GM12873 (cell line): ENCODE data around the gene AUNIP.

Experiments
- TF ChIP-seq, protein P1 (sequence below): IDR thresholded peaks from 2 replicates; pipeline ENCODE4 v1.5.1; 2012; ENCODE audit warnings: low read depth, mild to moderate bottlenecking, moderate library complexity, low read length, control low read depth; ENCODE audit not compliant: insufficient read depth; ENCODE audit errors: missing control alignments

Gene AUNIP

DNA sequence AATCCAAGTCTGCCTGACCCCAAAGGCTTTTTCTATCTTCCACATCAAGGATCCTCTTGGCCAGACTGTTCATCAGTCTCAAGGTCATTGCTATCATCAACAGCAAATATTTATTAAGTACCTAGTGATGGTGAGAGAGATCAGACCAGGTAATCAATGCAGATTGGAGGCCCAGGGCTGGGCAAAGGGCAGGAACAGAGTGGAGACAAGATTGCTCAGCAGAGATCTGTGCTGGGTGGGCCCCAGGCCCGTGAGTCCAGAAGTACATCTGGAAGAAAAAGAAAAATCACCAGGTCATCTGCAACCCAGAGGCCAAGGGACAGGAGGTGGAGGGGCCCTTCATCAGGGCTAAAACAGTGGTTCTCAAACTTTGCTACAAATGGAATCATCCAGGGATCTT is 26.3 kb upstream of the AUNIP start:
- TF ChIP-seq, protein P1, sequence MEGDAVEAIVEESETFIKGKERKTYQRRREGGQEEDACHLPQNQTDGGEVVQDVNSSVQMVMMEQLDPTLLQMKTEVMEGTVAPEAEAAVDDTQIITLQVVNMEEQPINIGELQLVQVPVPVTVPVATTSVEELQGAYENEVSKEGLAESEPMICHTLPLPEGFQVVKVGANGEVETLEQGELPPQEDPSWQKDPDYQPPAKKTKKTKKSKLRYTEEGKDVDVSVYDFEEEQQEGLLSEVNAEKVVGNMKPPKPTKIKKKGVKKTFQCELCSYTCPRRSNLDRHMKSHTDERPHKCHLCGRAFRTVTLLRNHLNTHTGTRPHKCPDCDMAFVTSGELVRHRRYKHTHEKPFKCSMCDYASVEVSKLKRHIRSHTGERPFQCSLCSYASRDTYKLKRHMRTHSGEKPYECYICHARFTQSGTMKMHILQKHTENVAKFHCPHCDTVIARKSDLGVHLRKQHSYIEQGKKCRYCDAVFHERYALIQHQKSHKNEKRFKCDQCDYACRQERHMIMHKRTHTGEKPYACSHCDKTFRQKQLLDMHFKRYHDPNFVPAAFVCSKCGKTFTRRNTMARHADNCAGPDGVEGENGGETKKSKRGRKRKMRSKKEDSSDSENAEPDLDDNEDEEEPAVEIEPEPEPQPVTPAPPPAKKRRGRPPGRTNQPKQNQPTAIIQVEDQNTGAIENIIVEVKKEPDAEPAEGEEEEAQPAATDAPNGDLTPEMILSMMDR = no peak

DNA sequence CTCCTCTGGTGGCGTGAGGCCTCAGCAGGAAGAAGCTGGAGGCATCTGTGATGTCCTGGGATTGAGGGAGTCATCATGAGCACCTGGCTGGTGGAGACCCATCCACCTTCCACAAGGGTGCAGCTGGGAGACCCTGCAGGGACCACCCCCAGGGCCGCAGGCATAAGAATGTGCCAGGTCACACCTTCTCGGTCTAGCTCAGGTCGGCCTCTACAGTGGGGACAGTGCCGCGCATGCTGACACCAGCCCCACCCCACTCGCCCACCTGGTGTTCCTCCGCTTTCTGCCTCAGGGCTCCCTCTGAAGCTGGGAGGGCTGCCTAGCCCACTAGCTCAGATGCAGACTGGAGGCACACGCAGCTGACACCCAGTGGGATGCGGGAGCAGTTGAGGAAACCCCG is 22.0 kb upstream of the AUNIP start:
- TF ChIP-seq, protein P1 = no peak

DNA sequence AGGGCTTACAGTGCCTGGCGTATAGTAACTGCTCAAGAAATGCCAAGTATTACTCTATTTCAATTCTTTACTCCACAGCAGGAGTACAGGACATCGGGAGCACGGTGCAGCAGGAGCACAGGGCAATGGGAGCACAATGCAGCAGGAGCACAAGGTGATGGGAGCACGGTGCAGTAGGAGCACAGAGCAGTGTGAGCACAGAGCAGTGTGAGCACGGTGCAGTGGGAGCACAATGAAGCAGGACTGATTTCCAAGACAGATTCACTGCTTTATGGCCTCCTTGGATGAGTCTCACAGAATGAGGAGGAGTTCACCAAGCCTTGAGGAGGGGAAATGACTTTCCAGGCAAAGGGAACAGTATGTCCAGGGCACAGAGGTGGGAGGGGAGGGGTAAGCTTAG is 21.3 kb upstream of the AUNIP start:
- TF ChIP-seq, protein P1 = no peak

DNA sequence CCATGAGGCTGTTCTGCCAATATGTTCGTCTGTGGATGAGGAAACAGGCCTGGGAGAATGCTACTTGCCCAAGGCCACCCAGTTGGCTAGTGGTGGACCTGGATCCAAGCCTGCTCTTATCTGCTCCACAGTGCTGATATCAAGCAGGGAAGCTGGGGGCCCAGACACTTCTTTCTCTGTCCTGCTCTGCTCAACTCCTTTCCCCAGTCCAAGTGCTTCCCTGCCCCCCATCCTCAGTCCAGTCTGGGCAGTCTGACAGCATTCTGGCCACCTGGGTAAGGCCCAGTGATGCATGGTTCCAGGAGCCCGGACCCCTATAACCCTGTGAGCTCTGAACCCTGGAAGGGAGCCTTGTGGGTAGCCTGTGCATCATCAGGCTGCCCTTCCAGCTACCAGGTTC is 20.4 kb upstream of the AUNIP start:
- TF ChIP-seq, protein P1 = no peak

DNA sequence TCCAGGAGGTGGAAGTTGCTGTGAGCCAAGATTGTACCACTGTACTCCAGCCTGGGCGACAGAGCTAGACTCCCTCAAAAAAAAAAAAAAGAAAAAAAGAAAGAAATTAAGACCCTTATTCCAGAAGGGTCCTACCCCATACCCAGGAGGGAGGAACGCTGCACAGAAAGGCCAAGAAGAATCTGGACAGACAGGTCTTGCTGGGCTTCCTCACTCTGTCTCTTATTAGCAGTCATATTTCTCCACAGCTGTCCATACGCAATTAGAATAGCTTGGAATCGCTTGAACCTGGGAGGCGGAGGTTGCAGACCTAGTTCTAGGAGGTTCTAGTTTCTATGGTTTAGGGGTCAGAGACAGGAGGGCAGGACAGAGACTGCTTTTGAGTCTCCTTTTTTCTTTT is 19.4 kb upstream of the AUNIP start:
- TF ChIP-seq, protein P1 = no peak

DNA sequence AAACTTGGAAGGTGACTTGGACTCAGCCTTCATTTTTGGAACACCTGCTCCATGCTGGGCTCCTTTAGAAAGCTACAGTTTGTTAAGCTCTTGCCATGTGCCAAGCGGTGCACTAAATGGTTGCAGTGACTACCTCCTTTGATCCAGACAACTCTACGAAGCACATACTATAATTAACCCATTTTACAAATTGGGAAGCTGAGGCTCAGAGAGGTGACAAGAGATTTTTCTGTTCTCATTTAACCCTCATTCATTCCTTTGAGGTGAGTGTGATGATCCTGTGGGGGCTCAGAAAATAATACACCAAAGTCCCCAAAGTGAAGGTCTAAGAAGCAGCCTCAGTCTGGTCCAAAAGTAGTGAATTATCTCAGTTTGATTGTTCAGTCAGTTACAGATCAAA is 17.9 kb upstream of the AUNIP start:
- TF ChIP-seq, protein P1 = no peak

DNA sequence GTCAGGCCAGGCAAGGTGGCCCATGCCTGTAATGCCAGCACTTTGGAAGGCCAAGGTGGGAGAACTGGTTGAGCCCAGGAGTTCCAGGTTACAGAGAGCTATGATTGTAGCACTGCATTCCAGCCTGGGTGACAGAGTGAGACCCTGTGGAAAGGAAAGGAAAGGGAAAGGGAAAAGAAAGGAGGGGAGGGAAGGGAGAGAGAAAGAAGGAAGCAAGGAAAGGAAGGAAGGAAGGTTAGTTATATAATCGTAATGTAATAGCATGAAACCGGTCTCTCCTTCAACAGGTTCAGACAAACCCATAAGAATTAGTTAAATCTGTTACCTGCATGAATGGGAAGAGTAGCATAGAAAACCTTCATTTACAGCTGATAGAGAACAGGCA is 17.4 kb upstream of the AUNIP start:
- TF ChIP-seq, protein P1 = no peak
